Osteoblast (primary cell): ENCODE results near the gene EYS. TPM values are rescaled to one million over a fixed set of nuclear protein-coding genes. Genes with fewer than 3 reads are reported as not detected.

Source experiments
- DNase-seq: peaks from one replicate; pipeline ENCODE4 v3.0.0; 2011; ENCODE audit warnings: low spot score, mixed read lengths; ENCODE audit not compliant: insufficient read length; ENCODE audit errors: missing footprints
- H2AFZ ChIP-seq: 2 replicates; pipeline ENCODE4 v1.6.0; 2011; ENCODE audit warnings: mild to moderate bottlenecking, low read length
- H3K27ac ChIP-seq: 2 replicates; pipeline ENCODE4 v1.5.1; 2011; ENCODE audit warnings: mild to moderate bottlenecking, low read depth, low read length, moderate library complexity
- H3K27me3 ChIP-seq: 2 replicates; pipeline ENCODE4 v1.6.0; 2012; ENCODE audit warnings: mild to moderate bottlenecking, control low read depth, inconsistent platforms, low read length, moderate library complexity; ENCODE audit not compliant: insufficient read depth
- H3K36me3 ChIP-seq: 2 replicates; pipeline ENCODE4 v1.5.1; 2011; ENCODE audit warnings: mild to moderate bottlenecking, low read length, control low read depth, moderate library complexity; ENCODE audit not compliant: insufficient read depth
- H3K4me1 ChIP-seq: 2 replicates; pipeline ENCODE4 v1.5.1; 2011; ENCODE audit warnings: mild to moderate bottlenecking, low read length, control low read depth, moderate library complexity; ENCODE audit not compliant: insufficient read depth
- H3K4me2 ChIP-seq: 2 replicates; pipeline ENCODE4 v1.6.0; 2011; ENCODE audit warnings: mild to moderate bottlenecking, low read length; ENCODE audit not compliant: insufficient read depth
- H3K4me3 ChIP-seq: fragments of 200-600 bp; sonication (generic); 3 replicates; pipeline ENCODE4 v1.5.1; 2012; ENCODE audit warnings: mild to moderate bottlenecking, low read length, inconsistent platforms; ENCODE audit not compliant: insufficient read depth
- H3K79me2 ChIP-seq: 2 replicates; pipeline ENCODE4 v1.6.0; 2012; ENCODE audit warnings: mild to moderate bottlenecking, low read length, control low read depth, inconsistent platforms; ENCODE audit not compliant: insufficient read depth
- H3K9me3 ChIP-seq: 2 replicates; pipeline ENCODE4 v1.5.1; 2011; ENCODE audit warnings: low read depth, low read length, control low read depth
- H4K20me1 ChIP-seq: 2 replicates; pipeline ENCODE4 v1.6.0; 2012; ENCODE audit warnings: mild to moderate bottlenecking, low read length, control low read depth; ENCODE audit not compliant: insufficient read depth
- CTCF ChIP-seq: IDR thresholded peaks from 2 replicates; pipeline ENCODE4 v1.5.1; 2011; ENCODE audit warnings: mild to moderate bottlenecking, low read depth, low read length, moderate library complexity; ENCODE audit errors: extremely low read depth
- total RNA-seq: library from RNA; depleted of rRNA; stranded (reverse); fragments of >200 nt; gene quantifications from 2 replicates; pipeline ENCODE4 v1.2.3, GENCODE V29; 2012

EYS gene
- total RNA-seq, 1 donor: under 0.01 TPM

GRCh38 chr6:64023693-64024092, 1683.3 kb downstream of the EYS start:
- H3K36me3 ChIP-seq: no peaks in the 10 kb centered on the region
- DNase-seq: no peak
- no peak overlapping the region for H3K4me3 ChIP-seq
- H3K4me1 ChIP-seq: no peaks in the 10 kb centered on the region
- H3K27me3 ChIP-seq: no peaks in the 10 kb centered on the region
- H3K4me2 ChIP-seq: no peak overlapping the region
- TF ChIP-seq CTCF: no peak
- H3K79me2 ChIP-seq: no peaks in the 10 kb centered on the region
- H3K27ac ChIP-seq: no peak overlapping the region
- no peak overlapping the region for H2AFZ ChIP-seq
- H3K9me3 ChIP-seq: no peaks in the 10 kb centered on the region
- no peaks in the 10 kb centered on the region for H4K20me1 ChIP-seq

GRCh38 chr6:64014595-64014994, 1692.4 kb downstream of the EYS start:
- no peak overlapping the region for H3K4me3 ChIP-seq
- H2AFZ ChIP-seq: no peak overlapping the region
- no peaks in the 10 kb centered on the region for H3K79me2 ChIP-seq
- H3K27me3 ChIP-seq: no peaks in the 10 kb centered on the region
- TF ChIP-seq CTCF: no peak
- H3K36me3 ChIP-seq: no peaks in the 10 kb centered on the region
- H3K4me1 ChIP-seq: no peaks in the 10 kb centered on the region
- no peaks in the 10 kb centered on the region for H4K20me1 ChIP-seq
- DNase-seq: no peak
- no peak overlapping the region for H3K27ac ChIP-seq
- H3K9me3 ChIP-seq: no peaks in the 10 kb centered on the region
- H3K4me2 ChIP-seq: no peak overlapping the region

- Histone ChIP-seq H3K4me3 (no peak overlapping the region), H2AFZ (no peak overlapping the region), H3K27me3 (no peaks in the 10 kb centered on the region), H3K4me2 (no peak overlapping the region), H4K20me1 (no peaks in the 10 kb centered on the region), H3K36me3 (no peaks in the 10 kb centered on the region), H3K9me3 (no peaks in the 10 kb centered on the region), H3K79me2 (no peaks in the 10 kb centered on the region), H3K27ac (no peak overlapping the region), H3K4me1 (no peaks in the 10 kb centered on the region)
- DNase-seq: no peak
- no peak for TF ChIP-seq CTCF
These were observed 1694.0 kb downstream of the EYS start for GRCh38 chr6:64013011-64013410.

GRCh38 chr6:64012351-64013001, 1694.5 kb downstream of the EYS start:
- DNase-seq: no peak
- Histone ChIP-seq H3K79me2 (no peaks in the 10 kb centered on the region), H2AFZ (no peak overlapping the region), H3K4me2 (no peak overlapping the region), H3K27ac (no peak overlapping the region), H3K36me3 (no peaks in the 10 kb centered on the region), H3K4me3 (no peak overlapping the region), H4K20me1 (no peaks in the 10 kb centered on the region), H3K4me1 (no peaks in the 10 kb centered on the region), H3K9me3 (no peaks in the 10 kb centered on the region), H3K27me3 (no peaks in the 10 kb centered on the region)
- no peak for TF ChIP-seq CTCF
